ENCODE measurements around the gene SMIM41. TPM values are rescaled to one million over a fixed set of nuclear protein-coding genes. Genes with fewer than 3 reads are reported as not detected.

SMIM41 gene
- total RNA-seq, 1 donor from 2014 or later = 0.88 TPM

DNA sequence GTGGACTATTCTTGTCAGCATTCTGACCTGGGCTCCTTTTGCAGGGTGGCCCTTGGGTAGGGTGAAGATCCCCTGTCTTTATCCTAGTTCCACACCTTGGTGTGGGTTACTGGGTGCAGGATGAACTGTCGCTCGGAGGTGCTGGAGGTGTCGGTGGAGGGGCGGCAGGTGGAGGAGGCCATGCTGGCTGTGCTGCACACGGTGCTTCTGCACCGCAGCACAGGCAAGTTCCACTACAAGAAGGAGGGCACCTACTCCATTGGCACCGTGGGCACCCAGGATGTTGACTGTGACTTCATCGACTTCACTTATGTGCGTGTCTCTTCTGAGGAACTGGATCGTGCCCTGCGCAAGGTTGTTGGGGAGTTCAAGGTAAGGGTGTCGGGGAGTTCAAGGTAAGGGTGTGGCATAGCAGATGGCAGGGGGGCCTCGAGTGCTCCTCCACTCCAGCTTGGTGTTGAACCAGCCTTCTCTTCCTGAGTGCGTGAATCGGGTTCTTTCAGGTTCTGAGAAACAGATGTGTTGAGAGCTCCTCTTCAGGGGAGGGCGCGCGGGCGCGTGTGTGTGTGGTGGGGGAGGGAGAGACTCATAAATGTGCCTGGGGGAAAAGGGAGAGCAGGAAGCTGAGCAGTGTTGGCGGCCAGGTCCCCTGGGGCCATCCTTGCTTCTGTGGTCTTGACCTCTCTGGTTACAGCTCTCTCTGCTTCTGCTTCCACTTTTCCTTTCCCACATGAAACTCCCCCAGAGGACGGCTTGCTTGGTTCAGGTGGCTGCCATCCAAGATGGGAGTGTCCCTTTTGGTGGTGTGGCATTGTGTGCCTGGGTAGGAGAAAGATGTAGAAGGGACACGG, 5.7 kb upstream of the SMIM41 start:
- Mint-ChIP-seq H3K27ac (ENCODE audit: unreplicated experiment) (peak overlapping the region; percentile 53), H3K27me3 (ENCODE audit: unreplicated experiment) (peaks cover 2% of the 10 kb centered on the region), H3K4me3 (ENCODE audit: unreplicated experiment) (peak overlapping the region; percentile 74), H3K4me1 (ENCODE audit: low read depth, unreplicated experiment) (peaks cover 21% of the 10 kb centered on the region), H3K9me3 (ENCODE audit: unreplicated experiment) (peaks cover 4% of the 10 kb centered on the region), H3K36me3 (ENCODE audit: unreplicated experiment) (no peaks in the 10 kb centered on the region)
- TF ChIP-seq, protein P1, sequence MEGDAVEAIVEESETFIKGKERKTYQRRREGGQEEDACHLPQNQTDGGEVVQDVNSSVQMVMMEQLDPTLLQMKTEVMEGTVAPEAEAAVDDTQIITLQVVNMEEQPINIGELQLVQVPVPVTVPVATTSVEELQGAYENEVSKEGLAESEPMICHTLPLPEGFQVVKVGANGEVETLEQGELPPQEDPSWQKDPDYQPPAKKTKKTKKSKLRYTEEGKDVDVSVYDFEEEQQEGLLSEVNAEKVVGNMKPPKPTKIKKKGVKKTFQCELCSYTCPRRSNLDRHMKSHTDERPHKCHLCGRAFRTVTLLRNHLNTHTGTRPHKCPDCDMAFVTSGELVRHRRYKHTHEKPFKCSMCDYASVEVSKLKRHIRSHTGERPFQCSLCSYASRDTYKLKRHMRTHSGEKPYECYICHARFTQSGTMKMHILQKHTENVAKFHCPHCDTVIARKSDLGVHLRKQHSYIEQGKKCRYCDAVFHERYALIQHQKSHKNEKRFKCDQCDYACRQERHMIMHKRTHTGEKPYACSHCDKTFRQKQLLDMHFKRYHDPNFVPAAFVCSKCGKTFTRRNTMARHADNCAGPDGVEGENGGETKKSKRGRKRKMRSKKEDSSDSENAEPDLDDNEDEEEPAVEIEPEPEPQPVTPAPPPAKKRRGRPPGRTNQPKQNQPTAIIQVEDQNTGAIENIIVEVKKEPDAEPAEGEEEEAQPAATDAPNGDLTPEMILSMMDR (IDR thresholded peaks at IDR 0.05; ENCODE audit: partially characterized antibody, unreplicated experiment) = no peak
- peak; percentile 69 for DNase-seq

DNA sequence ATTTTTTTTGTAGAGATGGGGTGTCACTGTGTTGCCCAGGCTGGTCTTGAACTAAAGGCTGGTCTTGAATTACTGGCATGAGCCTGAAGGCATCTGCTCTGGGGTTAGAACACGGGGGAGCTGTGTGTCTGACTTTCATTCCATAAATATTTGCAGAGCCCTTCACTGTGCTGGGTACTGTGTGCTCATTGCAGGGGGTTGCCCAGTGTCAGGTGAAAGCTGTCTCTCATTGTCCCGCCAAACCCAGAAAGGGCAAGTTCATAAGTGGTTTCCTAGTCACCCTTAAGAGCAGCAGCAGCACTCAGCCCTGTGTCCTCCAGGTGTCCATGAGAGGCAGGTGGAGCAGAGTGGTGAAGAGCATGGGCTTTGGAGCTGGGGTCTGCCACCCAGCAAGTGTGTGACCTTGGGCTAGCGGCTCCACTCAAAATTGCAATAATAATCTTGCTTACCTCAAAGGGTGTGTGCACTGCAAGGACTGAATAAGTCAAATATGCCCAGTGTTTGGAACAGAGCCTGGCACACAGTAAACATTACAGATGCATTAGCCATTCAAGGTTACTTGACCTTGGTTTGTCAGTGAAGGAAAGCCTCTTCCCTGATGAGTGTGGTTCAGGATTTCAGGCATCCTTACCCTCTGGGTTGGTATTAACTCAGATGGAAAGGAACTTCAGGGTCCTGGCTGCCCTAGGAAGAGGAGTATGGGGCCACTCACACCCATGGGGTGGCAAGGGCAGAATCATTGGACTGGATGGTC, 4.4 kb upstream of the SMIM41 start:
- H3K4me1 Mint-ChIP-seq (ENCODE audit: low read depth, unreplicated experiment) = peaks cover 23% of the 10 kb centered on the region
- no peak overlapping the region for H3K4me3 Mint-ChIP-seq (ENCODE audit: unreplicated experiment)
- no peaks in the 10 kb centered on the region for H3K9me3 Mint-ChIP-seq (ENCODE audit: unreplicated experiment)
- peaks cover 2% of the 10 kb centered on the region for H3K27me3 Mint-ChIP-seq (ENCODE audit: unreplicated experiment)
- DNase-seq = no peak
- TF ChIP-seq, protein P1 (IDR thresholded peaks at IDR 0.05; ENCODE audit: partially characterized antibody, unreplicated experiment) = no peak
- H3K27ac Mint-ChIP-seq (ENCODE audit: unreplicated experiment) = no peak overlapping the region
- no peaks in the 10 kb centered on the region for H3K36me3 Mint-ChIP-seq (ENCODE audit: unreplicated experiment)

GRCh38 chr12:52076811-52077210, 2.7 kb upstream of the SMIM41 start:
- no peak overlapping the region for H3K27ac Mint-ChIP-seq (ENCODE audit: unreplicated experiment)
- TF ChIP-seq, protein P1 (IDR thresholded peaks at IDR 0.05; ENCODE audit: partially characterized antibody, unreplicated experiment) = no peak
- DNase-seq = no peak
- no peak overlapping the region for H3K4me3 Mint-ChIP-seq (ENCODE audit: unreplicated experiment)
- no peaks in the 10 kb centered on the region for H3K36me3 Mint-ChIP-seq (ENCODE audit: unreplicated experiment)
- H3K9me3 Mint-ChIP-seq (ENCODE audit: unreplicated experiment) = no peaks in the 10 kb centered on the region
- peaks cover 24% of the 10 kb centered on the region for H3K4me1 Mint-ChIP-seq (ENCODE audit: low read depth, unreplicated experiment)
- peaks cover 6% of the 10 kb centered on the region for H3K27me3 Mint-ChIP-seq (ENCODE audit: unreplicated experiment)

DNA sequence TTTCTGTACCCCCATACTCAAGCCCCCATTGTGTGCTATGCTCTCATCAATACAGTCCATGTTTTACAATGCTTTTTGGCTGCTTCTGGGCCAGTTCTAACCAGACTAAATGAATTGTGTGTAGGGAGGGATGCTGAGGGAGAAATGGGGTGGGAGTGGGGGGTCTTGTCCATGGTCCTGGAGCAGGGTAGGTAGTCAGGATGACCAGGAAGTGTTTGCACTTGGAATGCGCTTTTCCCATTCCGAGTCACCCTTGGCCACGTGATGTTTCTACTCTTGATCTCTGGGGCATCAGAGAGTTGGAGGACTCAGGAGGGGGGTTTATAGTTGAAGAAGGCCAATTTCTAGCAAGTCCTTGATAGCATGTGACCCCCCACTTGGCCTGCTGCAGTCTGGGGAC, 1.2 kb upstream of the SMIM41 start:
- Mint-ChIP-seq H3K36me3 (ENCODE audit: unreplicated experiment) (no peaks in the 10 kb centered on the region), H3K4me3 (ENCODE audit: unreplicated experiment) (no peak overlapping the region), H3K4me1 (ENCODE audit: low read depth, unreplicated experiment) (peaks cover 29% of the 10 kb centered on the region), H3K27me3 (ENCODE audit: unreplicated experiment) (peaks cover 9% of the 10 kb centered on the region), H3K27ac (ENCODE audit: unreplicated experiment) (no peak overlapping the region), H3K9me3 (ENCODE audit: unreplicated experiment) (no peaks in the 10 kb centered on the region)
- TF ChIP-seq, protein P1 (IDR thresholded peaks at IDR 0.05; ENCODE audit: partially characterized antibody, unreplicated experiment) = no peak
- DNase-seq = no peak
